OCI-LY1 (cell line): Measurements from ENCODE around the gene FEZ2.

ENCODE experiments used
- CTCF ChIP-seq: fragments of 200-600 bp; sonication (generic), shearing (Covaris generic); IDR thresholded peaks from 2 replicates; pipeline ENCODE4 v1.5.1; 2017; ENCODE audit warnings: mild to moderate bottlenecking, antibody characterized with exemption, low read length, moderate library complexity, mixed read lengths
- EZH2 ChIP-seq: fragments of 200-600 bp; sonication (generic), shearing (Covaris generic); IDR thresholded peaks from 2 replicates; pipeline ENCODE4 v1.8.0; 2017; ENCODE audit warnings: borderline replicate concordance, mixed run types, mild to moderate bottlenecking, antibody characterized with exemption, low read length, moderate library complexity, mixed read lengths

DNA sequence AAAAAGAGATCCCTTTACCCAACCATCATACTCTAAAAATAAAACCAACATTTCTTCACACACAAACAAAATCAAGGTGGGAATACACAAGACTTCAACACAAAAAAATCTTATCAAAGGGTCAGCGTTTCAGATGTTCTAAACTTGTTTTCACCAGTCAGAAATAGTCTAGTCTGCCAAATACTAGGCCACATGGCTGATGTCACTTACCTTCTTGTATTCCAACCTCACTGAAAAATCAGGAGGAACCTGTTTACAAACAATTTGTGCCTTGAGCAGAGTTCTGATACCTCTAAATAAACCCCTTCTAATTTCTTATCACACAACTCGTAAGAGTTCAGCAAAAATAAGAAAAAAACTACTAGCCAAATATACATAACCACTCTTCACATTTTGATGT lies 20.1 kb downstream of the FEZ2 start:
- TF ChIP-seq CTCF (no peak), EZH2 (no peak)
